ENCODE results near the gene ADI1.

GRCh38 chr2:3539836-3540235 is 20.5 kb upstream of the ADI1 start:
- TF ChIP-seq EZH2 (IDR thresholded peaks at IDR 0.05; ENCODE audit: borderline replicate concordance) (no peak), CTCF (IDR thresholded peaks at IDR 0.05; ENCODE audit: poor library complexity) (no peak)
